ENCODE measurements around the gene FASTK.

The FASTK gene

DNA sequence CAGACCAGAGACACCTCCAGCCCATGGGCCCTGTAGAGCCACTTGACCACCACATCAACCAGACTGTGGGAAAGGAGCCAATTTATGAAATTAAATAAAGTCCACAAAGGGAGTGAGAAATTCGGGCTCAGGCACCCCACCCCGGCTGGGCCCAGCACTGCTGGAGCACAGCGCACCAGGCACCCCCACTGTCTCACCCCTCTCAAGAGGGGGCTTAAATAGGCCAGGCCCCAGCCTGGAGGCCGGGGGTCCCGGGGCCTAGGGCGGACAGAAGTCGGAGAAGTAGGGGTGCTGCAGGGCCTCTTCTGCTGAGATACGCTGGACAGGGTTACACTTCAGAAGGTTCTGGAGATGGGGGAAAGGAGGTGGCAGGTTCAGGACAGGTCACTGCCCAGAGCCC, 26.9 kb downstream of the FASTK start:
- no peak overlapping the region for H3K4me3 ChIP-seq (ENCODE audit: low read length)
- TF ChIP-seq, protein P1, sequence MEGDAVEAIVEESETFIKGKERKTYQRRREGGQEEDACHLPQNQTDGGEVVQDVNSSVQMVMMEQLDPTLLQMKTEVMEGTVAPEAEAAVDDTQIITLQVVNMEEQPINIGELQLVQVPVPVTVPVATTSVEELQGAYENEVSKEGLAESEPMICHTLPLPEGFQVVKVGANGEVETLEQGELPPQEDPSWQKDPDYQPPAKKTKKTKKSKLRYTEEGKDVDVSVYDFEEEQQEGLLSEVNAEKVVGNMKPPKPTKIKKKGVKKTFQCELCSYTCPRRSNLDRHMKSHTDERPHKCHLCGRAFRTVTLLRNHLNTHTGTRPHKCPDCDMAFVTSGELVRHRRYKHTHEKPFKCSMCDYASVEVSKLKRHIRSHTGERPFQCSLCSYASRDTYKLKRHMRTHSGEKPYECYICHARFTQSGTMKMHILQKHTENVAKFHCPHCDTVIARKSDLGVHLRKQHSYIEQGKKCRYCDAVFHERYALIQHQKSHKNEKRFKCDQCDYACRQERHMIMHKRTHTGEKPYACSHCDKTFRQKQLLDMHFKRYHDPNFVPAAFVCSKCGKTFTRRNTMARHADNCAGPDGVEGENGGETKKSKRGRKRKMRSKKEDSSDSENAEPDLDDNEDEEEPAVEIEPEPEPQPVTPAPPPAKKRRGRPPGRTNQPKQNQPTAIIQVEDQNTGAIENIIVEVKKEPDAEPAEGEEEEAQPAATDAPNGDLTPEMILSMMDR (conservative IDR thresholded peaks at IDR 0.05; ENCODE audit: low read length), result no peak
- DNase-seq (ENCODE audit: low read depth), result no peak

DNA sequence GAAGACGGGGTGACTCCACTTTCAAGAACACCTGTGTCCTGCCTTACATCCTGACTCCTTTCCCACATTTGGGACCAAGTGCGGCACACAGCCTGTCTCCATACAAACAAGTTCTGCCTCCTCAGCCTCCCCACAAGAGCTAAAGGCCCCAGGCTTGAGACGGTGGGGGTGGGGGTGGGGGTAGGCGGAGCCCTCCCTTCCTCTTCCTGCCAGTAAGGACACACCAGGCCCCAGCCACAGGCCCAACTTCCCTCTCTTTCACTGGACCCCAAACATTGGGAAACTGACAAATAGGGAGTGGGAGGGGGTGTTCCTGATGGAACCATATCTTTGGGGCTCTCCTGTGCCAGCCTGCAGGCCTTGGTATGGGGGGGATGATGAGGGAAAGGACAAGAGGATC, 27.5 kb downstream of the FASTK start:
- no peak for DNase-seq (ENCODE audit: low read depth)
- TF ChIP-seq, protein P1 (conservative IDR thresholded peaks at IDR 0.05; ENCODE audit: low read length), result no peak
- no peak overlapping the region for H3K4me3 ChIP-seq (ENCODE audit: low read length)

DNA sequence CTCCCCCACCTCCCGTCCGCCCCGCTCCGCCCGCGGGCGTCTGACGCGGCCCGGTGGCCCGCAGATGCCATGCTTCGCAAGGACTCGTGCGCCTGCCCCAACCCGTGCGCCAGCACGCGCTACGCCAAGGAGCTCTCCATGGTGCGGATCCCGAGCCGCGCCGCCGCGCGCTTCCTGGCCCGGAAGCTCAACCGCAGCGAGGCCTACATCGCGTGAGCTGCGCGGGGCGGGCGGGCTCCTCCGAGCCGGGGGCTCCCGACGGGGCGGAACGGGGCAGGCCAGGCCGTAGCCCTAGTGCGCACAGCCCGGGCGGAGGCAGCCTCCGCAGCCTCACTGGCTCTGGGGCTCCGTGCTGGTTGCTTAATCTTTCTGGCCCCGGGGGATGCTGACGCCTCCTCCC, 29.5 kb downstream of the FASTK start:
- no peak overlapping the region for H3K4me3 ChIP-seq (ENCODE audit: low read length)
- peak; percentile 66 for DNase-seq (ENCODE audit: low read depth)

DNA sequence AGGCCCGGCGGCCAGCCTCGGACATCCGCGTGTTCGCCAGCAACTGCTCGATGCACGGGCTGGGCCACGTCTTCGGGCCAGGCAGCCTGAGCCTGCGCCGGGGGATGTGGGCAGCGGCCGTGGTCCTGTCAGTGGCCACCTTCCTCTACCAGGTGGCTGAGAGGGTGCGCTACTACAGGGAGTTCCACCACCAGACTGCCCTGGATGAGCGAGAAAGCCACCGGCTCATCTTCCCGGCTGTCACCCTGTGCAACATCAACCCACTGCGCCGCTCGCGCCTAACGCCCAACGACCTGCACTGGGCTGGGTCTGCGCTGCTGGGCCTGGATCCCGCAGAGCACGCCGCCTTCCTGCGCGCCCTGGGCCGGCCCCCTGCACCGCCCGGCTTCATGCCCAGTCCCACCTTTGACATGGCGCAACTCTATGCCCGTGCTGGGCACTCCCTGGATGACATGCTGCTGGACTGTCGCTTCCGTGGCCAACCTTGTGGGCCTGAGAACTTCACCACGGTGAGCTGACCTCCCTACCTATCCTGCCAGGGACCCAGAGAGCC, 31.6 kb downstream of the FASTK start:
- no peak for DNase-seq (ENCODE audit: low read depth)
- H3K4me3 ChIP-seq (ENCODE audit: low read length), result no peak overlapping the region
- TF ChIP-seq, protein P1 (conservative IDR thresholded peaks at IDR 0.05; ENCODE audit: low read length), result no peak

More for the DNA sequence above, 29.5 kb downstream of the FASTK start:
- TF ChIP-seq, protein P1 (conservative IDR thresholded peaks at IDR 0.05; ENCODE audit: low read length), result no peak

DNA sequence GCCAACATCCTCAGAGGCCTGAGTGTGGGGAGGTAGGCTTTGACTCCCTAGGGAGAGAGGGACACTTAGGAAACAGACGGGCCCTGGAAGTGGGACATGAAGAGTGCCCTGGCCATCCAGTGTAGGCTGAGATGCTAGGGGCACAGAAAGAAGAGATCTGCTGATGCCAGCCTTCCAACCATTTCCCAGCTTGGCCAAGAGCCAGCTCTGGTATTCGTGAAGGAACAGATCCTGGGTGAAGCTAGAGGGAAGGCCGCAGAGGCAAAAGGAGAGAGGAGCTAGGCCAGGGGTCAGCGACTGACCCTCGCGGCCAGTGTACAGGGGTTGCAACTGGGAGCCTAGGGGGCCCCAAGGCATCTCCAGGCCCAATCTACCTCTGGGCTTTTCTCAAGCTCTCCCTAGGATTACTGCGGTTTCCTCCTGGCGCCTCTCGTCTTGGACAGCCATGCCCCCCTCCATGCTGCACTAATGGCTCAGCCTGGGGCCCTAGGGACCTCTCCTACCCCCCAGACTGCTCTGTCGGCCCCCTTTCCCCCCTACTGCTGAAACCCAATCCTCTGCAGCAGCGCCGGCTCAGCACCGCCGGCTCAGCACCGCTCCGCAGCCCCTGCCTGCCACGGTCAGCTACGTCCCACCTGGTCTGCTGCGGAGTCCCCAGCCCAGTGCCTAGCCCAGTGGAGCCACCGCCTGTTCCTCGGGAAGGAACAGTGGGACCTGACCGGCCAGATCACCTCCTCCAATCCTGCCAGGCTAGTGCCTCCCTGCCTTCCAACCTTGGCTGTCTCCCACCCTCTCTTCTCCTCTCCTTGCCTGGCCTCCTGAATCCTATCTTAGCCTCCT, 32.4 kb downstream of the FASTK start, which contains the start of gene ASIC3:
TSS of gene ASIC3 (plus strand) at position 556 of the 840 bp plus-strand sequence. CDS start 355 bp downstream, outside the sequence.
- no peak within 1 kb of the TSS for H3K4me3 ChIP-seq (ENCODE audit: low read length)
- TF ChIP-seq, protein P1 (conservative IDR thresholded peaks at IDR 0.05; ENCODE audit: low read length), result no peak
- DNase-seq (ENCODE audit: low read depth), result no peak

DNA sequence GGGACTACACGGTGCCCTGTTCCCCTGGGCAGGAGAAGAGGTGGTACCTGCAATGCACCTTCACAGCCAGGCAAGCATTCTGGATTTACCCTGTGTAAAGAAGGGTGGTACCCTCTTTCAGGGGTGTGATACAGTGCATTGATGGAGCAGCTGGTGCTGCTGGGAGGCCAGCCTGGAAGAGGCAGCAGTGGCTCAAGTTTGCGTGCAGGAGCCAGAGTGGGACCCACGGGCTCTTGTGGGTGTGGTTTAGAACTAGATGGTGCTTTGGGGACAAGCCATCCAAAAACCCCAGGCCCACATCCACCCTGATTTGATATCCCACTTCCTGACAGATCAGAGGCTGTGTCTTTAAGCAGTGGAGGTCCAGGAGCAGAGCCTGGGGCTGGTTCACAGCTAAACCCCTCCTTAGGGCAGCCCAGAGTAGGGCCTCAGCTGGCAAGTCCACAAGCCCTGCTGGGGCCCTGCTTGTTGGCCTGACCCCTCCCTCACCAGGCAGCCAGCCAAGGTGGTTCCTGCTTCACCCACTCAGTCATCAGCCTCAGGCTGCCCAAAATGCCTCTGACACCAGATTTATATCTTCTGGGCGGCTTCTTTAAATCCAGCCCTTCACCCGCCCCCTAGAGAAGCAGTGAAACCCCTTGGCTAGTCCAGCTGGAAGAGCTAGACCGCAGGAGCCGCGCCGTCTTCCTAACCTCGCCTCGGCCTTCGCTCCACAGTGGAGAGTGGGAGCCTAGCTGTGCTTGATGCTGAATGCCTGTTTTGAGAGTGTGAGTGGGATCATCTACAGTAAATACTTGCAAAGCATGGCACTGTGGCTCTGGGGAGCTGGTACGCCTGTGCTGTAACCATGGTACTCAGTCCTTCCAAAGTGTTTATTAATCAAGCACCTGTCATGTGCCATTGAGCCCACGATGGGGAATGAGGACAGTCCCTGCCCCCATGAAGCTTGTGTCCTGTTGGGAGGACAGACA, 33.7 kb downstream of the FASTK start:
- no peak overlapping the region for H3K4me3 ChIP-seq (ENCODE audit: low read length)
- TF ChIP-seq, protein P1 (conservative IDR thresholded peaks at IDR 0.05; ENCODE audit: low read length), result no peak
- peak; percentile 60 for DNase-seq (ENCODE audit: low read depth)

All from AG10803 (cell line).